Lung (tissue), 12 donors: ENCODE data around the gene PALLD. TPM values are rescaled to one million over a fixed set of nuclear protein-coding genes. Genes with fewer than 3 reads are reported as not detected.
"Not testable (repeated sequence)": the region's sequence is repeated elsewhere in the genome, so short reads cannot be mapped to it uniquely, and the experiment has no call there.

Experiments used
- ATAC-seq: fragments of 200-7000 bp; cut with Tn5 transposase; one replicate; pipeline ENCODE4 v1.9.1; 2020; ENCODE audit warnings: moderate number of reproducible peaks; ENCODE audit not compliant: insufficient read depth, low FRiP score
- DNase-seq, 3 donors: peaks; one replicate each; pipeline ENCODE4 v3.0.0-alpha.2; 2013 to 2017
- H3K27ac ChIP-seq, 2 donors: one replicate each; pipeline ENCODE4 v1.5.1; 2013; ENCODE audit warnings: mild to moderate bottlenecking in 2 of 2, moderate library complexity in 2 of 2, control low read depth in 1 of 2, inconsistent platforms in 1 of 2, low read depth in 1 of 2, low read length in 1 of 2
- H3K27me3 ChIP-seq, 3 donors: one replicate each; pipeline ENCODE4 v1.5.1; 2013; ENCODE audit warnings: low read length in 2 of 3; ENCODE audit not compliant: control insufficient read depth in 3 of 3, insufficient read depth in 3 of 3
- H3K36me3 ChIP-seq, 4 donors: one replicate each; pipeline ENCODE4 v1.5.1; 2013; ENCODE audit warnings: low read length in 4 of 4, mild to moderate bottlenecking in 1 of 4, moderate library complexity in 1 of 4; ENCODE audit not compliant: control insufficient read depth in 4 of 4, insufficient read depth in 4 of 4
- H3K4me1 ChIP-seq, 5 donors: one replicate each; pipeline ENCODE4 v1.5.1; 2013; ENCODE audit warnings: low read length in 5 of 5, mild to moderate bottlenecking in 2 of 5, moderate library complexity in 1 of 5; ENCODE audit not compliant: control insufficient read depth in 5 of 5, insufficient read depth in 5 of 5
- H3K4me3 ChIP-seq: one replicate; pipeline ENCODE4 v1.5.1; 2013; ENCODE audit warnings: mild to moderate bottlenecking, control low read depth, moderate library complexity
- H3K9ac ChIP-seq, 2 donors: one replicate each; pipeline ENCODE4 v1.5.1; 2013; ENCODE audit warnings: low read length in 2 of 2, control low read depth in 1 of 2; ENCODE audit not compliant: insufficient read depth in 1 of 2
- H3K9me3 ChIP-seq, 4 donors: one replicate each; pipeline ENCODE4 v1.5.1; 2013; ENCODE audit warnings: low read length in 3 of 4, mild to moderate bottlenecking in 1 of 4, moderate library complexity in 1 of 4; ENCODE audit not compliant: control insufficient read depth in 4 of 4, insufficient read depth in 3 of 4
- WGBS, 2 donors: extraction: QIAGEN DNeasy Blood & Tissue Kit; methylation state at CpG; one replicate each; pipeline ENCODE4 v1.1.7; 2013; 5-methylcytosine and 5-hydroxymethylcytosine counted together
- polyA plus RNA-seq, 2 donors: library from polyadenylated mRNA; stranded (reverse); fragments of 200-250 nt; gene quantifications; one replicate each; pipeline ENCODE4 v1.2.1, GENCODE V29; 2013
- total RNA-seq, 2 donors: library from RNA; depleted of rRNA in 1 of 2; stranded (reverse); fragments of >200 nt in 1 of 2; gene quantifications; one replicate each; pipeline ENCODE4 v1.2.1, GENCODE V29; 2014 to 2021
- TF ChIP-seq, protein P1 (sequence below): IDR thresholded peaks from 2 replicates; pipeline ENCODE4 v1.5.1; 2012; ENCODE audit warnings: mild to moderate bottlenecking; ENCODE audit errors: control extremely low read depth, extremely low read depth
- donor health status: control.
- donor health status: control.
- donor health status: Bipolar disorder and iron deficiency.
- donor health status: healthy.
- donor health status: DM: yes; HTN: yes; CAD: no.

Gene PALLD
- total and polyA plus RNA-seq, 4 donors = 20.7 to 139 (median 63.0) TPM

DNA sequence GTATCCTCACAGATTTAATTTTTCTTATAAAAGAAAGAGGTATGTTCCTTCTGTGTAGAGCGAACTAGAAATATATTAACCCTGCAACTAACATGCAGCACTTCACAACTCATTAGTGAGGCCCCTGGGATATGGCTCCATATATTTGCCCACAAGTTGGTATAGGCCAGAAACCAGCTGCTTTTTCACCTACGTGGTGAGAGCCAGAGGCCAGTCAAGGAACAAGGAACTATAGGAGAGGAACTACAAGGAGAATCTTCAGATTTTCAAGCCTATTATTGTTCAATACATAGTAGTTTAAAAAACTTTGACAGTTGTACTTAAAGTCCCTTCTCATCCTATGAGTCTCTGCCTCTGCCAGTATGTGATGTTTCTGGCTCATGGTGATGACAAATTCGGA lies 307.3 kb downstream of the PALLD start:
- Histone ChIP-seq H3K4me1 (peaks cover 0 to 5% (median 0%) of the 10 kb centered on the region in 5 donors), H3K27ac (no peak overlapping the region), H3K27me3 (no peaks in the 10 kb centered on the region), H3K9me3 (no peaks in the 10 kb centered on the region), H3K4me3 (no peak overlapping the region), H3K36me3 (no peaks in the 10 kb centered on the region), H3K9ac (no peak overlapping the region)
- ATAC-seq = no peak
- DNase-seq = no peak
- 76 to 81% methylated on average over 3 of the region's 3 CpGs for WGBS, 2 donors
- TF ChIP-seq, protein P1, sequence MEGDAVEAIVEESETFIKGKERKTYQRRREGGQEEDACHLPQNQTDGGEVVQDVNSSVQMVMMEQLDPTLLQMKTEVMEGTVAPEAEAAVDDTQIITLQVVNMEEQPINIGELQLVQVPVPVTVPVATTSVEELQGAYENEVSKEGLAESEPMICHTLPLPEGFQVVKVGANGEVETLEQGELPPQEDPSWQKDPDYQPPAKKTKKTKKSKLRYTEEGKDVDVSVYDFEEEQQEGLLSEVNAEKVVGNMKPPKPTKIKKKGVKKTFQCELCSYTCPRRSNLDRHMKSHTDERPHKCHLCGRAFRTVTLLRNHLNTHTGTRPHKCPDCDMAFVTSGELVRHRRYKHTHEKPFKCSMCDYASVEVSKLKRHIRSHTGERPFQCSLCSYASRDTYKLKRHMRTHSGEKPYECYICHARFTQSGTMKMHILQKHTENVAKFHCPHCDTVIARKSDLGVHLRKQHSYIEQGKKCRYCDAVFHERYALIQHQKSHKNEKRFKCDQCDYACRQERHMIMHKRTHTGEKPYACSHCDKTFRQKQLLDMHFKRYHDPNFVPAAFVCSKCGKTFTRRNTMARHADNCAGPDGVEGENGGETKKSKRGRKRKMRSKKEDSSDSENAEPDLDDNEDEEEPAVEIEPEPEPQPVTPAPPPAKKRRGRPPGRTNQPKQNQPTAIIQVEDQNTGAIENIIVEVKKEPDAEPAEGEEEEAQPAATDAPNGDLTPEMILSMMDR = no peak

DNA sequence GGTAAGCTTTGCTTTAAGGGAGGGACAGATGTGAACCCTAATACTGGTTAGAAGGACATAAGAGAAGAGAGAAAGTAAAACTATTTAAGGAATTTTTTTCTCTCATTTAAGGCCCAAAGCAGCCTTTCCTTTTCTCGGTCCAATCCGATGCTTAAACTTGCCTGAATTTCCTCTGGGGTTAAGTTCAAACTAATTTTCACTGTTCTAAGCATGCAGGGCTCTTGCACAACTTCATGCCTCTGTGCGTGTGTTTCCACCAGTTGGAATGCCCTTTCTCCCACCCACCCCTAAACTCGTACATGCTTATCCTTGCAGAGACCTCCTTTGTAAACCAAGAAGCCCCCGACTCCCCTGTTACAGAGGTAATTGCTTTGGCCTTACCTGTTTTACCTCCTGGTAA lies 308.5 kb downstream of the PALLD start:
- DNase-seq (peak in 1 of 3 donors; percentile 31), ATAC-seq (no peak)
- no peak overlapping the region for H3K9ac ChIP-seq
- WGBS, 2 donors = 77 to 84% methylated on average over 5 of the region's 5 CpGs
- H3K9me3 ChIP-seq = no peaks in the 10 kb centered on the region
- peaks cover 0 to 5% (median 0%) of the 10 kb centered on the region in 5 donors for H3K4me1 ChIP-seq
- no peak overlapping the region for H3K4me3 ChIP-seq
- H3K36me3 ChIP-seq = no peaks in the 10 kb centered on the region
- TF ChIP-seq, protein P1 = no peak
- no peaks in the 10 kb centered on the region for H3K27me3 ChIP-seq
- no peak overlapping the region for H3K27ac ChIP-seq

DNA sequence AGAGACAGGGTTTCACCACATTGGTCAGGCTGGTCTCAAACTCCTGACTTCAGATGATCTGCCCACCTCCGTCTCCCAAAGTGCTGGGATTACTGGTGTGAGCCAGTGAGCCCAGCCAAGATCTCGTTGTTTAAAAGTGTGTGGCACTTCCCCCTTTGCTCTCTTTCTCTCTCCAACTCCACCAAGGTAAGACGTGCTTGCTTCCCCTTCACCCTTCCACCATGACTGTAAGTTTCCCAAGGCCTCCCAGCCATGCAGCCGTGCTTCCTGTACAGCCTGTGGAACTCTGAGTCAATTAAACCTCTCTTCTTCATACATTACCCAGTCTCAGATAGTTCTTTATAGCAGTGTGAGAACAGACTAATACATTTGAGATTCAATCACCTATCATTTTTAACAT lies 309.4 kb downstream of the PALLD start:
- H3K4me1 ChIP-seq, H3K36me3 ChIP-seq, H3K27ac ChIP-seq, DNase-seq, H3K9ac ChIP-seq, ATAC-seq, H3K4me3 ChIP-seq, H3K9me3 ChIP-seq, H3K27me3 ChIP-seq: not testable (repeated sequence)
- WGBS, 2 donors = 64 to 78% methylated on average over 4 of the region's 4 CpGs

GRCh38 chr4:168811207-168811606 lies 314.4 kb downstream of the PALLD start:
- WGBS, 2 donors = 75 to 90% methylated on average over 3 of the region's 3 CpGs
- H3K4me3 ChIP-seq = no peak overlapping the region
- H3K27ac ChIP-seq = peak overlapping the region; percentile 33 to 73
- H3K36me3 ChIP-seq = no peaks in the 10 kb centered on the region
- peaks cover 0 to 14% (median 2%) of the 10 kb centered on the region in 5 donors for H3K4me1 ChIP-seq
- no peaks in the 10 kb centered on the region for H3K27me3 ChIP-seq
- no peak for ATAC-seq
- no peak for DNase-seq
- TF ChIP-seq, protein P1 = no peak
- H3K9ac ChIP-seq = no peak overlapping the region
- no peaks in the 10 kb centered on the region for H3K9me3 ChIP-seq
